Skeletal muscle satellite cell (primary cell): Measurements from ENCODE around the gene DFFA.
"Not testable (repeated sequence)": the region's sequence is repeated elsewhere in the genome, so short reads cannot be mapped to it uniquely, and the experiment has no call there.

ENCODE experiments used
- H3K27me3 ChIP-seq: 2 replicates; pipeline ENCODE4 v1.7.0; 2013; ENCODE audit warnings: low read length; ENCODE audit not compliant: control insufficient read depth, insufficient read depth
- H3K36me3 ChIP-seq: 2 replicates; pipeline ENCODE4 v1.7.0; 2013; ENCODE audit warnings: mild to moderate bottlenecking, control low read depth, low read length; ENCODE audit not compliant: insufficient read depth
- H3K4me1 ChIP-seq: 2 replicates; pipeline ENCODE4 v1.7.0; 2013; ENCODE audit warnings: low read length; ENCODE audit not compliant: control insufficient read depth, insufficient read depth
- H3K4me2 ChIP-seq: 2 replicates; pipeline ENCODE4 v1.7.0; 2013; ENCODE audit warnings: mild to moderate bottlenecking, low read length
- H3K4me3 ChIP-seq: 2 replicates; pipeline ENCODE4 v1.7.0; 2013; ENCODE audit warnings: low read length
- H3K9ac ChIP-seq: 2 replicates; pipeline ENCODE4 v1.7.0; 2013; ENCODE audit warnings: mild to moderate bottlenecking, low read depth, low read length, moderate library complexity
- H3K9me3 ChIP-seq: replicated peaks from 2 replicates; pipeline ENCODE4 v1.7.0; 2013; ENCODE audit warnings: mild to moderate bottlenecking, control low read depth, low read length

Gene DFFA

GRCh38 chr1:10513199-10513598 is 40.9 kb upstream of the DFFA start:
- H3K4me1 ChIP-seq: peaks cover 42% of the 10 kb centered on the region
- H3K9me3 ChIP-seq: no peaks in the 10 kb centered on the region
- no peak overlapping the region for H3K9ac ChIP-seq
- no peak overlapping the region for H3K4me2 ChIP-seq
- H3K27me3 ChIP-seq: no peaks in the 10 kb centered on the region
- H3K36me3 ChIP-seq: no peaks in the 10 kb centered on the region
- no peak overlapping the region for H3K4me3 ChIP-seq

DNA sequence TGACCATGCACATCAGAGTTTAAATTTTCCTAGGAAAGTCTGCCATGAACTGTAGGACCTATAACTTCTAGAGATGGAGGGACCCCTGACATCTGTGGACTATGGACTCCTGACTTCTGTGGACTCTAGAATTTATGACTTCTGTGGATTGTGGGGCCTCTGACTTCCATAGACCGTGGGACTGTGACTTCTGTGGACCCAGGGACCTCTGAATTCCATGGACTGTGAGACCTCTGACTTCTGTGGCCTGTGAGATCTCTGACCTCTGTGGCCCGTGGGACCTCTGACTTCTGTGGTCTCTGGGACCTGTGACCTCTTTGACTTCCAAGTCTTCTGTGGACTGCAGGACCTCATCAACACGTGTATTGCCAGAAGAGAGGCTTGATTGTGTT is 39.2 kb upstream of the DFFA start:
- Histone ChIP-seq H3K9me3 (no peaks in the 10 kb centered on the region), H3K27me3 (no peaks in the 10 kb centered on the region), H3K4me2 (peak overlapping the region; percentile 83), H3K4me1 (peaks cover 41% of the 10 kb centered on the region), H3K36me3 (no peaks in the 10 kb centered on the region), H3K9ac (peak overlapping the region; percentile 70), H3K4me3 (peak overlapping the region; percentile 56)

- no peaks in the 10 kb centered on the region for H3K27me3 ChIP-seq
- H3K4me3 ChIP-seq: peak overlapping the region; percentile 56
- H3K4me2 ChIP-seq: peak overlapping the region; percentile 83
- H3K4me1 ChIP-seq: peaks cover 41% of the 10 kb centered on the region
- H3K36me3 ChIP-seq: no peaks in the 10 kb centered on the region
- H3K9ac ChIP-seq: peak overlapping the region; percentile 70
- H3K9me3 ChIP-seq: no peaks in the 10 kb centered on the region
These were observed 38.5 kb upstream of the DFFA start for GRCh38 chr1:10510520-10511493.

DNA sequence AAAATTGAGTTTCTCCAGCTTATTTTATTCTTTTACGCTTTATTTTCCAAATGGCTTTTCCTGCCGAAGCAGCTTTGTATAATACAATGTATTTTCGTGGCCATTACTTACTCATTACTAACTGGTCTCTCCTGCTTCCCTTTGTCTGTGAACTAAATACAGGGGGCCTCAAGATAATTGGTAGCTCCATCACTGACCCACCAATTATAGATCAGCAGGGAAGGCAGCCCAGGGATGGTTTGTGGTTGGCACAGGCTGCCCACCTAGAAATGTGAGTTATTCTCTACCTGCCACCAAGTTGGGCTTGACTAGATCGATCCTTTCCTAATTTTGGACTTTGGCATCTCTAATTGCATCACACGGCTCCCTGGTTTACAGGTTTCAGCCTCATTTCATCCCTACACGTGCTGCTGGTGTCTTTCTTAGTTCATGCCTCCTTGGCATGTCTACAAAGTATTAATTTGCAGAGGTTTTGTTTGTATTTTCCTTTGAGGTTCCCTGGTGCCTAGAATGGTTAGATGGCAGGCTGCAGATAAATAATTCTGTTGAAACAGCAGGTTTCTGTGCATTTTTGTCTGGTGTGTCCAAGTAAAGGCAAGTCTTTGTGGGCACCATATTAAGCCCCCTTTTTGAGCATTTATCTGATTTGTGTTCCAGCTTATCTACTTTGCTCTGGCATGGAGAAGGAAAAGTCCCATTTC is 37.6 kb upstream of the DFFA start:
- Histone ChIP-seq H3K4me2 (peak overlapping the region; percentile 83), H3K4me1 (peaks cover 41% of the 10 kb centered on the region), H3K4me3 (peak overlapping the region; percentile 56), H3K36me3 (no peaks in the 10 kb centered on the region), H3K9me3 (no peaks in the 10 kb centered on the region), H3K9ac (peak overlapping the region; percentile 54), H3K27me3 (no peaks in the 10 kb centered on the region)

GRCh38 chr1:10508511-10508951 is 36.2 kb upstream of the DFFA start:
- H3K27me3 ChIP-seq: no peaks in the 10 kb centered on the region
- no peaks in the 10 kb centered on the region for H3K36me3 ChIP-seq
- no peak overlapping the region for H3K9ac ChIP-seq
- H3K4me1 ChIP-seq: peaks cover 41% of the 10 kb centered on the region
- H3K9me3 ChIP-seq: no peaks in the 10 kb centered on the region
- H3K4me3 ChIP-seq: no peak overlapping the region
- H3K4me2 ChIP-seq: no peak overlapping the region

DNA sequence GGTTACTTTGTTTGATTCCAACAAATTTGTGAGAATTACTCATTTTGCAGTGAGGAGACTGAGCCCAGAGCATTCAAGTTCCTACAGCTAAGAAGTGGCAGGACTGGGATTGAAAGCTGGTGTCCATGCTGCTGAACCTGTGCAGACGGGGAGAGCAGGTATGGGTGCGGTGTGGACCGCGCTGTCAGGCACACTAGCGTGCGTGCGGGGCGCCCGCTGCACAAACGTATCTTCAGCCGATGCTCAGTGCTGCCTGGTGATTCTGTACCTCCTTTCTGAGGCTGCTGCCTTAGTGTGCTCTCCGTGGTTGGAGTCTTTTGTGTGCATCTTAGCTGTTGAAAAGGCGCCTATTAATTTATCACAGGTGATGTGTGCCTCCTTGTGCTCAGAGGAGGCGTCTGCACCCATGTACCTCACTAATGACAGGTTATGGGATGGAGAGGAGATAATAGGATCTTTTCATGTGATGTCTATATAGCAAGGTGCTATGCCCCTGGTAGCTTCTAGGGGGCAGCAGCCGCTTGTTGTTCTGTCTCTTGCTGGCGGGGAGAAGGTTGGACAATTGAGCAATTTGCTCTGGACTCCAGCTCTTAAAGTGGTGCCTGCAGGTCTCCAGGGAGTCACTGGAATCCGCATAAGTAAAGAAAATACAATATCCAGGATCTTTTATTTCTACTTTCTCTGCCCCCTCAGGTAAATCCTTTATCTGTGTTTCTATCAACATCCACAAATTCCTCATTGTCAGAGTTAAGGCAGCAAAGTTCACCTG is 35.0 kb upstream of the DFFA start:
- H3K9me3 ChIP-seq: no peaks in the 10 kb centered on the region
- no peaks in the 10 kb centered on the region for H3K36me3 ChIP-seq
- H3K4me3 ChIP-seq: no peak overlapping the region
- no peaks in the 10 kb centered on the region for H3K27me3 ChIP-seq
- no peak overlapping the region for H3K4me2 ChIP-seq
- peaks cover 41% of the 10 kb centered on the region for H3K4me1 ChIP-seq
- H3K9ac ChIP-seq: no peak overlapping the region

DNA sequence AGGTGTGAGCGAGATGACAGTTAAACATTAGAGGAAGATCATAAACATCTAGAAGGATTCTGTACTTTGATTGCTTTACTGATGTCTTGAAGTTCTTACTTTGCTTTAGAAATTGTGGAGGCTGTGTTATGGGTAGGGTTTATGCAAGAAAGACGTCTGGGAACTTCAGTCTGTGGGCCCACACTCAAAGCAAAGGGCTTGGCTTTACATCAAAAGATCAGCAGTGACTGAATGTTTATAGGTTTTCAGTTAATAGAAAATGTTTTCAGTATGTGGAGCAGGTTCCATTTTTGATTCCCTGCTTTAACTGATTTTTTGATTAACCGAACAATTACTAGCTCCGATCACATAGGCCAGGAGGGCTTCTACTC is 34.3 kb upstream of the DFFA start:
- Histone ChIP-seq H3K36me3 (no peaks in the 10 kb centered on the region), H3K27me3 (no peaks in the 10 kb centered on the region), H3K9ac (no peak overlapping the region), H3K9me3 (no peaks in the 10 kb centered on the region), H3K4me3 (no peak overlapping the region), H3K4me1 (peaks cover 36% of the 10 kb centered on the region), H3K4me2 (no peak overlapping the region)

GRCh38 chr1:10506046-10506676 is 33.8 kb upstream of the DFFA start:
- H3K4me1 ChIP-seq: peaks cover 31% of the 10 kb centered on the region
- not testable (repeated sequence) for H3K4me3 ChIP-seq, H3K9ac ChIP-seq, H3K27me3 ChIP-seq, H3K36me3 ChIP-seq, H3K4me2 ChIP-seq, H3K9me3 ChIP-seq

GRCh38 chr1:10504249-10504648 is 31.9 kb upstream of the DFFA start:
- H3K4me3 ChIP-seq: no peak overlapping the region
- no peaks in the 10 kb centered on the region for H3K9me3 ChIP-seq
- no peaks in the 10 kb centered on the region for H3K36me3 ChIP-seq
- H3K4me1 ChIP-seq: peaks cover 12% of the 10 kb centered on the region
- H3K9ac ChIP-seq: no peak overlapping the region
- no peaks in the 10 kb centered on the region for H3K27me3 ChIP-seq
- H3K4me2 ChIP-seq: no peak overlapping the region

GRCh38 chr1:10502206-10502605 is 29.9 kb upstream of the DFFA start:
- Histone ChIP-seq H3K36me3 (no peaks in the 10 kb centered on the region), H3K27me3 (no peaks in the 10 kb centered on the region), H3K4me2 (no peak overlapping the region), H3K9me3 (no peaks in the 10 kb centered on the region), H3K9ac (no peak overlapping the region), H3K4me1 (no peaks in the 10 kb centered on the region), H3K4me3 (no peak overlapping the region)

GRCh38 chr1:10498231-10498630 is 25.9 kb upstream of the DFFA start:
- H3K9ac ChIP-seq: no peak overlapping the region
- no peak overlapping the region for H3K4me3 ChIP-seq
- H3K4me2 ChIP-seq: no peak overlapping the region

More at GRCh38 chr1:10498231-10498630, 25.9 kb upstream of the DFFA start:
- no peaks in the 10 kb centered on the region for H3K9me3 ChIP-seq
- peaks cover 9% of the 10 kb centered on the region for H3K4me1 ChIP-seq
- no peaks in the 10 kb centered on the region for H3K36me3 ChIP-seq
- no peaks in the 10 kb centered on the region for H3K27me3 ChIP-seq
